H1 (cell line): ENCODE measurements around the gene ZDHHC20. TPM values are rescaled to one million over a fixed set of nuclear protein-coding genes. Genes with fewer than 3 reads are reported as not detected.

Source experiments
- CTCF ChIA-PET: fragments of 300-600 bp; sonication (Branson Sonifier 250); formaldehyde crosslinking; loops from one replicate; lab custom pipeline; 2021; ENCODE audit not compliant: partially characterized antibody; lab: Charles Lee
- POLR2A ChIA-PET: fragments of 300-600 bp; sonication (Branson Sonifier 250); formaldehyde crosslinking; loops from one replicate; lab custom pipeline; 2021; ENCODE audit warnings: inconsistent platforms; ENCODE audit not compliant: partially characterized antibody; lab: Charles Lee
- DNase-seq, 2 experiments: peaks; one replicate each; pipeline versions ENCODE4 v3.0.0 to v3.0.0-alpha.2; 2010 to 2022; ENCODE audit warnings: low spot score in 2 of 2, low read depth in 1 of 2, mixed read lengths in 1 of 2
- FAIRE-seq: peaks from 2 replicates; lab custom pipeline; 2011; peaks lifted over from hg19 to GRCh38; lab: Jason Lieb, UNC
- H2AFZ ChIP-seq: 2 replicates; pipeline ENCODE4 v1.8.1; 2012; ENCODE audit warnings: low read length, inconsistent platforms
- H2AK5ac ChIP-seq: 2 replicates; pipeline ENCODE4 v1.6.1; 2013; ENCODE audit warnings: low read depth, low read length
- H2BK120ac ChIP-seq: replicated peaks from 2 replicates; pipeline ENCODE3; 2013; ENCODE audit warnings: low read depth, low read length, inconsistent platforms
- H2BK12ac ChIP-seq: 2 replicates; pipeline ENCODE4 v1.6.1; 2013; ENCODE audit warnings: low read depth, low read length
- H2BK15ac ChIP-seq: 2 replicates; pipeline ENCODE4 v1.6.1; 2013; ENCODE audit warnings: low read length
- H2BK20ac ChIP-seq: 2 replicates; pipeline ENCODE4 v1.6.1; 2013; ENCODE audit warnings: low read length
- H2BK5ac ChIP-seq: 2 replicates; pipeline ENCODE4 v1.6.1; 2013; ENCODE audit warnings: low read depth, low read length
- H3K14ac ChIP-seq: 2 replicates; pipeline ENCODE4 v1.6.1; 2013; ENCODE audit warnings: inconsistent platforms; ENCODE audit not compliant: insufficient read length
- H3K18ac ChIP-seq: 2 replicates; pipeline ENCODE4 v1.6.1; 2013; ENCODE audit warnings: low read length; ENCODE audit errors: extremely low read depth
- H3K23ac ChIP-seq: 2 replicates; pipeline ENCODE4 v1.6.1; 2013; ENCODE audit warnings: inconsistent platforms; ENCODE audit not compliant: insufficient read length
- H3K23me2 ChIP-seq: 2 replicates; pipeline ENCODE4 v1.6.1; 2013; ENCODE audit warnings: low read depth, low read length
- H3K27ac ChIP-seq: 2 replicates; pipeline ENCODE4 v1.6.1; 2011; ENCODE audit warnings: low read depth, low read length, inconsistent platforms
- H3K27me3 ChIP-seq, 4 experiments: replicated peaks in 1 of 4; 1 replicate in 1 of 4; 2 replicates in 3 of 4; pipeline versions ENCODE4 v1.6.1 to v1.8.1; 2011 to 2013; ENCODE audit warnings: low read length in 3 of 4, mild to moderate bottlenecking in 3 of 4, inconsistent platforms in 2 of 4, mixed read lengths in 2 of 4, moderate library complexity in 1 of 4; ENCODE audit not compliant: control insufficient read depth in 3 of 4, insufficient read depth in 3 of 4; ENCODE audit errors: extremely low read depth in 1 of 4
- H3K36me3 ChIP-seq, 4 experiments: 2 replicates each; pipeline versions ENCODE4 v1.6.1 to v1.8.1; 2011 to 2013; ENCODE audit warnings: mild to moderate bottlenecking in 4 of 4, low read length in 3 of 4, moderate library complexity in 2 of 4, control low read depth in 1 of 4, inconsistent platforms in 1 of 4; ENCODE audit not compliant: insufficient read depth in 4 of 4, control insufficient read depth in 2 of 4
- H3K4ac ChIP-seq: replicated peaks from 2 replicates; pipeline ENCODE3; 2013; ENCODE audit warnings: low read length, low read depth, mixed read lengths, inconsistent platforms; ENCODE audit not compliant: insufficient read length
- H3K4me1 ChIP-seq, 4 experiments: replicated peaks in 1 of 4; 1 replicate in 1 of 4; 2 replicates in 3 of 4; pipeline versions ENCODE4 v1.6.1 to v1.8.1; 2011 to 2013; ENCODE audit warnings: low read length in 3 of 4, inconsistent platforms in 2 of 4, mixed read lengths in 1 of 4; ENCODE audit not compliant: insufficient read depth in 4 of 4, control insufficient read depth in 3 of 4
- H3K4me2 ChIP-seq, 2 experiments: 2 replicates each; pipeline versions ENCODE4 v1.6.1 to v1.8.1; 2011 to 2013; ENCODE audit warnings: low read depth in 2 of 2, low read length in 2 of 2, control low read depth in 1 of 2, inconsistent platforms in 1 of 2, mild to moderate bottlenecking in 1 of 2; ENCODE audit not compliant: insufficient read depth in 1 of 2
- H3K4me3 ChIP-seq, 4 experiments: fragments of 200-600, 300-600 bp in 1 of 4; sonication (generic), shearing (Covaris generic), sonication (Bioruptor Twin) in 1 of 4; 2 replicates each; pipeline versions ENCODE4 v1.5.1 to v1.8.1; 2011 to 2016; ENCODE audit warnings: low read length in 4 of 4, low read depth in 3 of 4, control low read depth in 2 of 4, inconsistent platforms in 2 of 4, mild to moderate bottlenecking in 2 of 4, mixed read lengths in 1 of 4, moderate library complexity in 1 of 4; ENCODE audit not compliant: insufficient read depth in 2 of 4; ENCODE audit errors: extremely low read depth in 1 of 4
- H3K56ac ChIP-seq: replicated peaks from 2 replicates; pipeline ENCODE3; 2013; ENCODE audit warnings: low read depth, mild to moderate bottlenecking, mixed read lengths, low read length, inconsistent platforms; ENCODE audit not compliant: insufficient read length
- H3K79me1 ChIP-seq: 2 replicates; pipeline ENCODE4 v1.6.1; 2013; ENCODE audit warnings: low read depth, low read length, control low read depth
- H3K79me2 ChIP-seq, 2 experiments: 2 replicates each; pipeline versions ENCODE4 v1.6.1 to v1.8.1; 2012 to 2013; ENCODE audit warnings: low read length in 2 of 2, mild to moderate bottlenecking in 2 of 2, inconsistent platforms in 1 of 2; ENCODE audit not compliant: insufficient read depth in 2 of 2, control insufficient read depth in 1 of 2
- H3K9ac ChIP-seq, 4 experiments: replicated peaks in 1 of 4; 1 replicate in 1 of 4; 2 replicates in 3 of 4; pipeline versions ENCODE4 v1.6.1 to v1.8.1; 2011 to 2013; ENCODE audit warnings: low read depth in 3 of 4, low read length in 3 of 4, control low read depth in 2 of 4, mild to moderate bottlenecking in 2 of 4, moderate library complexity in 2 of 4, inconsistent platforms in 1 of 4; ENCODE audit errors: extremely low read depth in 1 of 4
- H3K9me3 ChIP-seq, 2 experiments: 2 replicates each; pipeline versions ENCODE4 v1.6.1 to v1.8.1; 2012 to 2013; ENCODE audit warnings: mild to moderate bottlenecking in 2 of 2, moderate library complexity in 2 of 2, control low read depth in 1 of 2, inconsistent platforms in 1 of 2, low read depth in 1 of 2, low read length in 1 of 2, mixed read lengths in 1 of 2; ENCODE audit not compliant: insufficient read depth in 2 of 2
- H4K20me1 ChIP-seq, 2 experiments: replicated peaks in 1 of 2; 2 replicates each; pipeline versions ENCODE3 to v1.8.1; 2011 to 2013; ENCODE audit warnings: inconsistent platforms in 2 of 2, low read length in 2 of 2, mild to moderate bottlenecking in 1 of 2; ENCODE audit not compliant: insufficient read depth in 2 of 2, control insufficient read depth in 1 of 2
- H4K5ac ChIP-seq: 2 replicates; pipeline ENCODE4 v1.6.1; 2013; ENCODE audit warnings: low read length, low read depth, mixed read lengths, inconsistent platforms; ENCODE audit not compliant: insufficient read length
- H4K8ac ChIP-seq: 2 replicates; pipeline ENCODE4 v1.8.0; 2013; ENCODE audit warnings: mild to moderate bottlenecking, moderate library complexity, low read length, inconsistent platforms; ENCODE audit not compliant: insufficient read depth; ENCODE audit errors: extremely low read depth
- H4K91ac ChIP-seq: replicated peaks from 2 replicates; pipeline ENCODE3; 2013; ENCODE audit warnings: low read length, mixed read lengths, inconsistent platforms; ENCODE audit not compliant: insufficient read length
- CREB1 ChIP-seq: IDR thresholded peaks from 2 replicates; pipeline ENCODE4 v1.6.1; 2012; ENCODE audit warnings: inconsistent platforms
- EGR1 ChIP-seq: IDR thresholded peaks from 2 replicates; pipeline ENCODE4 v1.6.1; 2011; ENCODE audit warnings: low read depth, low read length, borderline replicate concordance
- FOSL1 ChIP-seq: IDR thresholded peaks from 2 replicates; pipeline ENCODE4 v1.6.1; 2011; ENCODE audit warnings: mild to moderate bottlenecking, low read depth, low read length, moderate library complexity; ENCODE audit not compliant: insufficient read depth
- GTF2F1 ChIP-seq: IDR thresholded peaks from 2 replicates; pipeline ENCODE4 v1.6.1; 2012; ENCODE audit warnings: low read depth, low read length, improper control_type of control experiment, borderline replicate concordance
- HDAC2 ChIP-seq, 2 experiments: fragments of 300-600 bp in 1 of 2; sonication (generic) in 1 of 2; IDR thresholded peaks; 2 replicates each; pipeline ENCODE4 v1.6.1; 2011 to 2012; ENCODE audit warnings: low read depth in 2 of 2, low read length in 2 of 2, mild to moderate bottlenecking in 2 of 2, moderate library complexity in 2 of 2, borderline replicate concordance in 1 of 2, inconsistent platforms in 1 of 2
- KDM1A ChIP-seq: fragments of 200-600, 300-600 bp; sonication (generic); IDR thresholded peaks from 2 replicates; pipeline ENCODE4 v1.7.1; 2016; ENCODE audit warnings: mild to moderate bottlenecking, low read length, borderline replicate concordance
- NANOG ChIP-seq: IDR thresholded peaks from 2 replicates; pipeline ENCODE4 v1.6.1; 2011; ENCODE audit warnings: low read length, low read depth, mild to moderate bottlenecking, inconsistent platforms; ENCODE audit not compliant: insufficient read depth, poor library complexity, severe bottlenecking
- POLR2AphosphoS5 ChIP-seq: IDR thresholded peaks from 2 replicates; pipeline ENCODE4 v1.6.1; 2011; ENCODE audit warnings: low read depth, low read length
- RAD21 ChIP-seq, 2 experiments: IDR thresholded peaks in 1 of 2; conservative IDR thresholded peaks in 1 of 2; 2 replicates each; pipeline ENCODE4 v1.6.1; 2011; ENCODE audit warnings: low read depth in 2 of 2, low read length in 2 of 2, improper control_type of control experiment in 1 of 2, inconsistent platforms in 1 of 2, mild to moderate bottlenecking in 1 of 2, moderate library complexity in 1 of 2
- RBBP5 ChIP-seq: IDR thresholded peaks from 2 replicates; pipeline ENCODE4 v1.7.1; 2012; ENCODE audit warnings: low read depth, mild to moderate bottlenecking, inconsistent platforms, low read length, moderate library complexity, borderline replicate concordance
- RNF2 ChIP-seq: fragments of 200-900, 300-1000 bp; sonication (generic); IDR thresholded peaks from 2 replicates; pipeline ENCODE4 v1.7.1; 2016; ENCODE audit warnings: borderline replicate concordance, low read depth, mild to moderate bottlenecking, antibody characterized with exemption, low read length; ENCODE audit not compliant: poor library complexity, severe bottlenecking; ENCODE audit errors: missing control alignments
- SP4 ChIP-seq: IDR thresholded peaks from 2 replicates; pipeline ENCODE4 v1.6.1; 2012; ENCODE audit warnings: low read length, inconsistent platforms
- TAF1 ChIP-seq: IDR thresholded peaks from 2 replicates; pipeline ENCODE4 v1.6.1; 2011; ENCODE audit warnings: mild to moderate bottlenecking, low read depth, low read length
- WGBS, 2 experiments: shearing (Covaris generic) in 1 of 2; methylation state at CpG; one replicate each; pipeline versions ENCODE4 v1.1.6 to v1.1.7; 2013 to 2015; ENCODE audit warnings: low lambda C conversion rate in 2 of 2, mixed read lengths in 2 of 2, inconsistent platforms in 1 of 2, low coverage in 1 of 2, missing lambda C conversion rate in 1 of 2; ENCODE audit not compliant: insufficient replicate concordance in 2 of 2, insufficient coverage in 1 of 2, insufficient read length in 1 of 2; ENCODE audit errors: extremely low coverage in 1 of 2, missing lambda C conversion rate in 1 of 2; 5-methylcytosine and 5-hydroxymethylcytosine counted together
- polyA plus RNA-seq, 7 experiments: library from polyadenylated mRNA; depleted of rRNA in 3 of 7; stranded (reverse) in 5 of 7; unstranded in 2 of 7; fragments of >200 nt in 5 of 7; fragments of 200-250 nt in 2 of 7; gene quantifications; 1 replicate in 5 of 7; 2 replicates in 1 of 7; 4 replicates in 1 of 7; pipeline versions ENCODE4 v1.2.1 to v1.2.3, GENCODE V29; 2011 to 2013; ENCODE audit warnings: missing spikeins in 2 of 7, mixed read lengths in 2 of 7
- total RNA-seq: library from RNA; stranded (reverse); fragmentation: NEBNext Ultra II Directional; extraction: Animal tissue kit (Norgen Biotek cat#: 25700); gene quantifications from 2 replicates; pipeline ENCODE4 v1.2.1, GENCODE V29; 2021

The ZDHHC20 gene
- total and polyA plus RNA-seq, 2 of the 8 experiments (the other 6 are each of a cell fraction or from before 2014, with no cell fraction given) = 16.4 to 89.0 TPM

GRCh38 chr13:21434588-21434987, 24.5 kb downstream of the ZDHHC20 start:
- H3K36me3 ChIP-seq = peaks cover 0 to 3% (median 0%) of the 10 kb centered on the region in 4 experiments; a peak in 1 of 8 replicates
- H3K27ac ChIP-seq = no peak overlapping the region
- ChIA-PET POLR2A (no interaction called here), CTCF (interaction anchor here (0.8 kb wide), 1 partner anchor 8 kb away, joined by 3 read pairs; no protein-coding TSS in a partner anchor)
- H3K9ac ChIP-seq = no peak overlapping the region
- H3K79me1 ChIP-seq = peaks cover 5% of the 10 kb centered on the region; the same call in 1 of the 2 replicates
- H3K56ac ChIP-seq = no peak overlapping the region
- no peaks in the 10 kb centered on the region for H3K23me2 ChIP-seq
- no peak overlapping the region for H4K91ac ChIP-seq
- H2BK12ac ChIP-seq = no peak overlapping the region
- DNase-seq (no peak), FAIRE-seq (no peak)
- no peak overlapping the region for H2BK15ac ChIP-seq
- no peaks in the 10 kb centered on the region for H4K20me1 ChIP-seq
- H2BK120ac ChIP-seq = no peak overlapping the region
- no peak overlapping the region for H4K8ac ChIP-seq
- H3K79me2 ChIP-seq = peaks cover 0 to 85% of the 10 kb centered on the region in 2 experiments; a peak in 2 of 4 replicates
- no peak overlapping the region for H3K4ac ChIP-seq
- H3K23ac ChIP-seq = no peak overlapping the region
- no peak overlapping the region for H4K5ac ChIP-seq
- no peaks in the 10 kb centered on the region for H3K27me3 ChIP-seq
- peaks cover 0 to 3% of the 10 kb centered on the region in 2 experiments; a peak in 1 of 4 replicates for H3K9me3 ChIP-seq
- H3K18ac ChIP-seq = no peak overlapping the region
- no peaks in the 10 kb centered on the region for H3K4me1 ChIP-seq
- no peak overlapping the region for H3K4me3 ChIP-seq
- no peak overlapping the region for H3K4me2 ChIP-seq
- no peak overlapping the region for H3K14ac ChIP-seq
- 93% methylated on average over 3 of the region's 3 CpGs; no CpG with 5 or more reads in 1 of the 2 experiments for WGBS, 2 experiments
- H2AK5ac ChIP-seq = no peak overlapping the region
- H2AFZ ChIP-seq = no peak overlapping the region
- H2BK5ac ChIP-seq = no peak overlapping the region
- no peak overlapping the region for H2BK20ac ChIP-seq
- no peak for TF ChIP-seq HDAC2 (IDR thresholded peaks at IDR 0.05; ENCODE audit: borderline replicate concordance in 1 of 2, low read depth in 2 of 2, low read length in 2 of 2)
- TF ChIP-seq SP4 = no peak
- no peak for TF ChIP-seq RBBP5
- TF ChIP-seq CREB1 = no peak
- TF ChIP-seq TAF1 = no peak
- TF ChIP-seq RNF2 = no peak
- TF ChIP-seq RAD21 (IDR thresholded peaks at IDR 0.05 in 1 of 2, conservative IDR thresholded peaks at IDR 0.05 in 1 of 2; ENCODE audit: low read depth in 2 of 2, low read length in 2 of 2) = no peak
- no peak for TF ChIP-seq KDM1A
- TF ChIP-seq POLR2AphosphoS5 = no peak
- no peak for TF ChIP-seq NANOG
- TF ChIP-seq FOSL1 = no peak
- no peak for TF ChIP-seq GTF2F1
- TF ChIP-seq EGR1 = no peak
